ENCODE measurements around the gene IKBKE. TPM values are rescaled to one million over a fixed set of nuclear protein-coding genes. Genes with fewer than 3 reads are reported as not detected.

Gene IKBKE
- polyA plus RNA-seq, 1 donor from 2014 or later, result not detected

DNA sequence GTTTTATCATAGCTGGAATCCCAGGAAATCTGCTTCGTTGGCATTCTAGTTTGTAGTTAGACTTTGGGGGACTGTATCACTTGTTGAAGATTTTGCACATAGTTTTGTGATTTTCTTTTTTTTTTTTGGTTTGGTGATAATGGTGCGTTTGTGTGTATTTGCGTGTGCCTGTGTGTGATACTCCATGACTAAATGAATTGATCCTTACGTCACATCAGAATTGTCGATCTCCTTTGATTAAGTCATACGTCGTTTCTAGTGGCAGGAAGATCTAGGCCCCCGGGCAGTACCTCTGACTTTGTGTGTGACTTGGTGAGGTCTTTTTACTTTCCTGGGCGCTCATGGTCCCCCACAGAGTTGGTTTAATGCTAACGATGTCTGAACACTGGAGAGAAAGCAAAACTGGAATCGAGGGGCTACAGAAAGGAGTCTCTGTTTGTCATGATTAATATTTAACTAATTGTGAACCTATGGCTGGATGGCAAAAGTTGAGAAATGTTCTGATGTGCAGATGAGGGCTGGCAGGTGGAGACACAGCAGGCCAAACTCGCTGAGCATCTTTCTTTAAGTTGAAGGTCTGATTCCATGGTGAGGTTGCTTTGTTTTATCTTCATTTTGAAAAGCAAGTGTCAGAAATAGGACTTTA, 39.5 kb downstream of the IKBKE start:
- TF ChIP-seq MXI1 (conservative IDR thresholded peaks at IDR 0.05; ENCODE audit: poor library complexity, severe bottlenecking) (no peak), EZH2 (IDR thresholded peaks at IDR 0.05; ENCODE audit: borderline replicate concordance, insufficient read depth, low read length, poor library complexity, severe bottlenecking) (no peak), EP300 (conservative IDR thresholded peaks at IDR 0.05; ENCODE audit: poor library complexity, severe bottlenecking) (no peak), POLR2AphosphoS5 (IDR thresholded peaks at IDR 0.05) (no peak), RAD21 (conservative IDR thresholded peaks at IDR 0.05) (no peak), TAF1 (IDR thresholded peaks at IDR 0.05; ENCODE audit: low read depth) (no peak)
- TF ChIP-seq, protein P1, sequence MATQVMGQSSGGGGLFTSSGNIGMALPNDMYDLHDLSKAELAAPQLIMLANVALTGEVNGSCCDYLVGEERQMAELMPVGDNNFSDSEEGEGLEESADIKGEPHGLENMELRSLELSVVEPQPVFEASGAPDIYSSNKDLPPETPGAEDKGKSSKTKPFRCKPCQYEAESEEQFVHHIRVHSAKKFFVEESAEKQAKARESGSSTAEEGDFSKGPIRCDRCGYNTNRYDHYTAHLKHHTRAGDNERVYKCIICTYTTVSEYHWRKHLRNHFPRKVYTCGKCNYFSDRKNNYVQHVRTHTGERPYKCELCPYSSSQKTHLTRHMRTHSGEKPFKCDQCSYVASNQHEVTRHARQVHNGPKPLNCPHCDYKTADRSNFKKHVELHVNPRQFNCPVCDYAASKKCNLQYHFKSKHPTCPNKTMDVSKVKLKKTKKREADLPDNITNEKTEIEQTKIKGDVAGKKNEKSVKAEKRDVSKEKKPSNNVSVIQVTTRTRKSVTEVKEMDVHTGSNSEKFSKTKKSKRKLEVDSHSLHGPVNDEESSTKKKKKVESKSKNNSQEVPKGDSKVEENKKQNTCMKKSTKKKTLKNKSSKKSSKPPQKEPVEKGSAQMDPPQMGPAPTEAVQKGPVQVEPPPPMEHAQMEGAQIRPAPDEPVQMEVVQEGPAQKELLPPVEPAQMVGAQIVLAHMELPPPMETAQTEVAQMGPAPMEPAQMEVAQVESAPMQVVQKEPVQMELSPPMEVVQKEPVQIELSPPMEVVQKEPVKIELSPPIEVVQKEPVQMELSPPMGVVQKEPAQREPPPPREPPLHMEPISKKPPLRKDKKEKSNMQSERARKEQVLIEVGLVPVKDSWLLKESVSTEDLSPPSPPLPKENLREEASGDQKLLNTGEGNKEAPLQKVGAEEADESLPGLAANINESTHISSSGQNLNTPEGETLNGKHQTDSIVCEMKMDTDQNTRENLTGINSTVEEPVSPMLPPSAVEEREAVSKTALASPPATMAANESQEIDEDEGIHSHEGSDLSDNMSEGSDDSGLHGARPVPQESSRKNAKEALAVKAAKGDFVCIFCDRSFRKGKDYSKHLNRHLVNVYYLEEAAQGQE (IDR thresholded peaks at IDR 0.05; ENCODE audit: borderline replicate concordance), result no peak
- TF ChIP-seq, protein P2, sequence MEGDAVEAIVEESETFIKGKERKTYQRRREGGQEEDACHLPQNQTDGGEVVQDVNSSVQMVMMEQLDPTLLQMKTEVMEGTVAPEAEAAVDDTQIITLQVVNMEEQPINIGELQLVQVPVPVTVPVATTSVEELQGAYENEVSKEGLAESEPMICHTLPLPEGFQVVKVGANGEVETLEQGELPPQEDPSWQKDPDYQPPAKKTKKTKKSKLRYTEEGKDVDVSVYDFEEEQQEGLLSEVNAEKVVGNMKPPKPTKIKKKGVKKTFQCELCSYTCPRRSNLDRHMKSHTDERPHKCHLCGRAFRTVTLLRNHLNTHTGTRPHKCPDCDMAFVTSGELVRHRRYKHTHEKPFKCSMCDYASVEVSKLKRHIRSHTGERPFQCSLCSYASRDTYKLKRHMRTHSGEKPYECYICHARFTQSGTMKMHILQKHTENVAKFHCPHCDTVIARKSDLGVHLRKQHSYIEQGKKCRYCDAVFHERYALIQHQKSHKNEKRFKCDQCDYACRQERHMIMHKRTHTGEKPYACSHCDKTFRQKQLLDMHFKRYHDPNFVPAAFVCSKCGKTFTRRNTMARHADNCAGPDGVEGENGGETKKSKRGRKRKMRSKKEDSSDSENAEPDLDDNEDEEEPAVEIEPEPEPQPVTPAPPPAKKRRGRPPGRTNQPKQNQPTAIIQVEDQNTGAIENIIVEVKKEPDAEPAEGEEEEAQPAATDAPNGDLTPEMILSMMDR (IDR thresholded peaks at IDR 0.05; ENCODE audit: poor library complexity, severe bottlenecking), result no peak
- H3K79me2 ChIP-seq (replicated peaks; ENCODE audit: insufficient read depth, low read length), result no peaks in the 10 kb centered on the region
- no peak overlapping the region for H3K27ac ChIP-seq (ENCODE audit: low read length)
- H3F3A ChIP-seq (ENCODE audit: insufficient read depth, low read length, poor library complexity, severe bottlenecking), result peaks cover 5% of the 10 kb centered on the region
- H2AFZ ChIP-seq (ENCODE audit: low read depth, low read length), result no peak overlapping the region
- no peaks in the 10 kb centered on the region for H4K20me1 ChIP-seq (ENCODE audit: insufficient read depth)
- peaks cover 46% of the 10 kb centered on the region for H3K27me3 ChIP-seq (ENCODE audit: insufficient read depth, low read depth, low read length)
- no peak overlapping the region for H3K9ac ChIP-seq (ENCODE audit: low read length)
- no peak overlapping the region for H3K4me3 ChIP-seq (ENCODE audit: low read length)
- no peaks in the 10 kb centered on the region for H3K9me3 ChIP-seq (ENCODE audit: low read length)
- H3K4me2 ChIP-seq (ENCODE audit: low read length), result no peak overlapping the region
- no peaks in the 10 kb centered on the region for H3K36me3 ChIP-seq (ENCODE audit: insufficient read depth, low read length)
- H3K9me2 ChIP-seq (ENCODE audit: insufficient read depth, low read length), result no peaks in the 10 kb centered on the region

- no peaks in the 10 kb centered on the region for H3K79me2 ChIP-seq (replicated peaks; ENCODE audit: insufficient read depth, low read length)
- no peak for TF ChIP-seq EP300 (conservative IDR thresholded peaks at IDR 0.05; ENCODE audit: poor library complexity, severe bottlenecking)
- TF ChIP-seq EZH2 (IDR thresholded peaks at IDR 0.05; ENCODE audit: borderline replicate concordance, insufficient read depth, low read length, poor library complexity, severe bottlenecking), result no peak
- TF ChIP-seq, protein P1 (IDR thresholded peaks at IDR 0.05; ENCODE audit: borderline replicate concordance), result no peak
- TF ChIP-seq MXI1 (conservative IDR thresholded peaks at IDR 0.05; ENCODE audit: poor library complexity, severe bottlenecking), result no peak
- TF ChIP-seq TAF1 (IDR thresholded peaks at IDR 0.05; ENCODE audit: low read depth), result no peak
- TF ChIP-seq, protein P2 (IDR thresholded peaks at IDR 0.05; ENCODE audit: poor library complexity, severe bottlenecking), result no peak
- TF ChIP-seq SMC3 (conservative IDR thresholded peaks at IDR 0.05; ENCODE audit: poor library complexity), result no peak
- no peak for TF ChIP-seq RAD21 (conservative IDR thresholded peaks at IDR 0.05)
- TF ChIP-seq POLR2AphosphoS5 (IDR thresholded peaks at IDR 0.05), result no peak
- no peak overlapping the region for H3K27ac ChIP-seq (ENCODE audit: low read length)
- H3K4me2 ChIP-seq (ENCODE audit: low read length), result no peak overlapping the region
- H3K9me2 ChIP-seq (ENCODE audit: insufficient read depth, low read length), result no peaks in the 10 kb centered on the region
- H3K9me3 ChIP-seq (ENCODE audit: low read length), result no peaks in the 10 kb centered on the region
- no peak overlapping the region for H3K4me3 ChIP-seq (ENCODE audit: low read length)
- no peaks in the 10 kb centered on the region for H3K36me3 ChIP-seq (ENCODE audit: insufficient read depth, low read length)
- no peaks in the 10 kb centered on the region for H4K20me1 ChIP-seq (ENCODE audit: insufficient read depth)
- H3K27me3 ChIP-seq (ENCODE audit: insufficient read depth, low read depth, low read length), result peaks cover 43% of the 10 kb centered on the region
- no peak overlapping the region for H3K9ac ChIP-seq (ENCODE audit: low read length)
- no peak overlapping the region for H2AFZ ChIP-seq (ENCODE audit: low read depth, low read length)
- peaks cover 5% of the 10 kb centered on the region for H3F3A ChIP-seq (ENCODE audit: insufficient read depth, low read length, poor library complexity, severe bottlenecking)
These were observed 40.1 kb downstream of the IKBKE start for GRCh38 chr1:206510371-206510770.
